NCI-H524 treated with DMSO at 0.1 percent for 48 hours (cell line): ENCODE data around the gene PLCG2.
"Not testable (repeated sequence)": the region's sequence is repeated elsewhere in the genome, so short reads cannot be mapped to it uniquely, and the experiment has no call there.

ENCODE experiments used
- DNase-seq: peaks from one replicate; lab custom pipeline; 2025; lab: John Stamatoyannopoulos, UW

The PLCG2 gene

DNA sequence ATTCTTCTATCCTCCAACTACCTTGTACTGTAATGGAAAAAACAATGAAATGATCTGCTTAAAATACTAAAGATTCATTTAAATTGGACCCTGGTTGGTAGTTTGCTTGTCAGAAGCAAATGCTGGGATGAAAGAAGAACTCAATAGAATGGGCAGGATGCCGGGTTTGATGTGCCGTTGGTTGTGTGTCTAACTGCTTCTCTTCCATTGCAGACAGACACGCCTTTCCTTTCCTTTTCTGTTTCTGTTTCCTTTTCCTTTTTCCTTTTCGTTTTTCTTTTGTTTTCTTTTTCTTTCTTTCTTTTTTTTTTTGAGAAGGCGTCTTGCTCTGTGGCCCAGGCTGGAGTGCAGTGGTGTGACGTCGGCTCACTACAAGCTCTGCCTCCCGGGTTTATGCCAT is 64.6 kb downstream of the PLCG2 start:
- DNase-seq, result no peak

DNA sequence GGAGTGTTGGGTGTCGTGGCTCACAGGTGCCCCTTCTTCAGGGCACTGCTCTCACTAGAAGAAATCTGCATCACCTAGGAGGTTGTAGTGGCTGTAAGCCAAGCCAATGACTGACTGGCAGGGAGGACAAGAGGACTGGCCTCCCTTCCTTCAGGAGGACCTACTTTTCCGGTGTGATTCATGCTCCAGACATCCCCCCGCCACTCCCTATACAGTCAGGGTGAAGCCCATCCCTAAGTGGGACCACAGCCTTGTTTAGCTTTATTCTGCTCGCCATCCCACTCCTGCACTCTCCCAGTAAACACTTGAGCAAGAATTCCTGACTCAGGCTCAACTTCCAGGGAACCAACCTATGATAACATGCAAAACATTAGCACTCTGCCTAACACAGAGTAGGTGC is 67.0 kb downstream of the PLCG2 start:
- no peak for DNase-seq

DNA sequence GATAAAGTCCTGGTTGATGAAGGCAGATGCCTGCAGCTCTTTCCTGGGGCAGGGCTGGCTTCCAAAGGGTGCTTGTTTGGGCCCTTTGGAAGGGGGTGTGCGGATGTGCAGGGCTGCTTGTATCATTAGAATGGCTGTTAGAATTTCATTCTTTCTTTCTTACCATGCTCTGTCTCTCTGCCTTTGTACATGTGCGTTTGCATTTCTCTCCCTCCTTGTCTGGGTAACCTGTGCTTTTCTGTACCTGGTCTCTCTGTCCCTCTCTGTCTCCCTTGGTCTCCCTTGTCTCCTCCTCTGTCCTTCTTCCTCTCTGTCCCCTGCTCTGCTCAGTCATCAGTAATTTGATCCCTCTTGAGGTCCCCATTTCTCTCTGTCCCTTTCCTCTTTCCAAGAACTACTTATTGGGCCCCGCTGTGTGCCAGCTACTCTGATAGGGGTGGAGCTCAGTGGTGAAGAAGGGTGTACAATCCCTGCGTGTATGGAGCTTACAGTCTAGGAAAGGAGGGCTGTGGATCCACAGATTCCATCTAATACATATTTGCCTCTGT is 69.3 kb downstream of the PLCG2 start:
- no peak for DNase-seq

DNA sequence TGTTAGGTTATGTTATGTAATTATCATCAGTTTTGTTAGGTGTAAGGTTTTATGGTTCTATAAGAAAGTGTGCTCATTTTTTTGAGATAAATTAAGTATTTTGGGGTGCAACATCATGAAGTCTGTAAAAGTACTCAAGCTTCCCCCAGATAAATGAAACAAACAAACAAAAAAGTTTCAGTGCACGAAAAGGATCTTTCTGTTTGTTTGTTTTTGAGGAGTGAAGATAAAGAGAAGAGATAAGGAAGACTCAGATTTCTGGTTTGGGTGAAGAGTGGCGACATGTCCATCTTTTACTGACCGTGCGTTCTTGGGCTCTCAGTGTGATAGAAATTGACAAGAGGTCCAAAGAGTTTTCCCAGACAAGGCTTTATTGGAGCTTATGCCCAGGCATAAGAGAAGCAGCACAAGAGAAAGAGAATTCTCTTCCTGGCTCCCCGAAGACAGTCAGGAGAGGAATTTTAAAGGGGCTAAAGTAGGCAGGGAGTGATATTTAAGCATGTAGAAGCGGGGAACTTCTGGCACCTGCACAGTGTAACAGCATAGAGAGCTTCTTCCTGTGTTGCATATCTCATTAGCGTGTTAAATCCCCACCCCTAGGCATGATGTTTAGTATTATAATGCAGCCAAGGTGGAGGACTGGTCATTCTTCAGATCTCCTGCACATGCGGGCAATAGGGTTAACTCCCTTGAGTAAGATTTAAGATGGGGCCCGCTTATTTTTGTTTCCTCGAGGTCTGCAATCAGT is 71.3 kb downstream of the PLCG2 start:
- no peak for DNase-seq

DNA sequence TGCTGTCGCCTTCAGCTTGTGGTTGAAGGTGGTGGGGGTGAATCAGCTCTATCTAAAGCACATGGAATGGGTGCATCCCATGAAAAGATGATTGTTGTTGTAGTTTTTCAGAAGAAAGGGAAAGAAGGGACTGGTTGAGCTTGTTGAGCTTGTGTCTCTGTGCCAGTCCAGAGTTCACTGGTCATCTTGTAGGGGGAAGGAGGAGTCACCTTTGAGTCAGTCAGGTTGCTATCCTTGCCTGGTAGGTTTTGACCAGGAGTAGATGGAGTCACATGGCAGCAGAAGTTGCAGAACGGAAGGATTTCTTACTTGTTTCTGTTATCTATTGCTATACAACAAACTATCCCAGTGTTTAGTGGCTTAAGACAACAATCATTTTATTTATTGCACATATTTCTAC is 73.3 kb downstream of the PLCG2 start:
- DNase-seq, result no peak

DNA sequence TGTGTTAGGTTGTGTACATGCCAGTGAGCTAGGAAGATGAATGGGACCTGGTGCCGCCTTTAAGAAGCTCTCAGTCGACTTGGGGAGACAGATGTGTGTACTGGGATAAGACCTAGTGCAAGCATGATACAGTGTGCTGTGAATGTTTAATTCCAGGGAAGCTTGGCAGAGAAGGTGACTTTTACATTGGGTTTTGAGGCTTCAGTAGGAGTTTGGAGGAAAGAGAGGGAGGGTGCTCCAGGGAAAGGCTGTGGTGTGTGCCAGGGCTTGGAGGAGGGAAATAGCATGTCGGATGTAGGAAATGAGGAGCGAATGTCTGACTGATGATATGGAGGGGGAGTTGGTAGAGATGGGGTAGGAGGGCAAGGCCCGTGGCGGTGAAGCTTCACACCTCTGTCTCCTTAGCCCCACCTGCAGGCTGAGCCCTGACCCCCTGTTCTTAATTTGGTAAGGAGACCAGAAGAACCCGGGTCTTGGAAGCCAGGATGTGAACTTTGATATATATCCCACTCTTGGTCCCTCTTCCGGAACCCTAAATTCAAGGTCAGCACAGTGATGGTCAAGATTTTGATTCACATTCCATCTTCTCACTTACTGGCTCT is 76.6 kb downstream of the PLCG2 start:
- no peak for DNase-seq

DNA sequence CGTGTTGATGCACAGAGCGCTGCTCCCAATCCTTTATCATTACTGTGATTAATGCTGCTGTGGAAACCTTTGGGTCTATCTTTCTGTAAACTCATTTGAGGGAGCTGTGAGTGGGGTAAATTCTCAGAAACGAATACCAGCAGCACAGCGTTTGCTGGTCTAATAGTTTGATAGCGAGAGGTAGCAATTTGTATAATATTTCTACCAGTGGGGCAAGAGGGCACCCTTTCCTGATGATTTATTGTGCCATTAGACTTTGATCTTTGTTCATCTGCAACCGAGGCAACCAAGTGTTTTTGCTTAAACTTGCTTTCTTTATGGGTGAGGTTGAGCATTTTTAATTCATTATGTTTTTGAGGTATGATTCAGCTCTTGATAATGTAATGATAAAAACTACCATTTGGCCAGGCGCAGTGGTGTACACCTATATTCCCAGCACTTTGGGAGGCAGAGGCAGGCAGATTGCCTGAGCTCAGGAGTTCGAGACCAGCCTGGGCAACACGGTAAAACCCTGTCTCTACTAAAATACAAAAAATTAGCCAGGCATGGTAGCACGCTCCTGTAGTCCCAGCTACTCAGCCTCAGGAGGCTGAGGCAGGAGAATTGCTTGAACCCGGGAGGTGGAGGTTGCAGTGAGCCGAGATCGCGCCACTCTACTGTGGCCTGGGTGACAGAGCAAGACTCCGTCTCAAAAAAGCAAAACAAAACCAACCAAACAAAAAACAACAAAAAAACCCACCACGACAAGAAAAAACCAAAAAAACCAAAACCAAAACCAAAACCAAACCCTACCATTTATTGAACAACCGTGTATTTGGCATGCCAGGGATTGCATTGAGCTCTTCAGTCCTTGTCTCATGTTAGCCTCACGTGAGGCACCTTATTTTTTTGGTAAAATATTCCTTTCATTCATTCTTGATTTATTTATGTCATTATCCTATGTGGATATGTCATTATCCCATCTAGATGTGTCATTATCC is 81.5 kb downstream of the PLCG2 start:
- no peak for DNase-seq

DNA sequence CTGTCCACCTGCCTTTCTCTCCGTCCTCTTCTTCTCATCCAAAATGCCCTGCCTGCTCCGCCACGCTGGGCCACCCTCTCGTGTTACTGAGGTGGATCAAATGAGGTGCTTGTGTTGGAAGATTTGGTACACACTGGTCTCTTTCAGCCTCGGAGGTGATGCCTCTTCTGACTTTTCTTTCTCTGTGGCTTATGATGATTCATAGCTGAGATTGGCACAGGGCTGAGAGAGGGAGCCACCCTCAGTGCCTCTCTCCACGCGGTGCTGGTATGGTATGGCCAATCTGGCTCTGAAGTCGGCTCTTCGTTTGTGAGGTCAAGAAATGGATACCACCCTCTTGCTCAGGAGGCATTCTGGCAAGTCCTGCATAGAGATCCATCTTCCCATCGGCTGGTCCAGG is 82.4 kb downstream of the PLCG2 start:
- no peak for DNase-seq

DNA sequence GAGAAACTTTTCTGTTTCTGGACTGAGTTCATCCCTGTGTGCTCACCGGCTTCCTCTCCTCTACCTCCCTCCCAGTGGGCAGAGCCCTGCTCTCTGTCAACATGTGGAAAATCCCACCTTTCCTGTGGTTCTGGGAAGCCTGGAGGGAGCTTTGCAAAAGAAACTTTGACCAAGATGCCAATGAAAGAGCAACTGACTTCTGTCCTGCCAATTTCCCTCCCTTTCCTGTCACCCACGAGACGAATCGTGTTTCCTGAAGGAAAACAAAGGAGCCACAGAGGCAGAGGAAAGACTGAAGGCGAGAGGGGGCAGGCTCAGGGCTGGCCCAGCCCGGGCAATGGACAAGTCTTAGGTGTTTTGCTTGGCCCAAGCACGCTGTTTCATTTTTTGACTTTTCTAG is 82.8 kb downstream of the PLCG2 start:
- no peak for DNase-seq

DNA sequence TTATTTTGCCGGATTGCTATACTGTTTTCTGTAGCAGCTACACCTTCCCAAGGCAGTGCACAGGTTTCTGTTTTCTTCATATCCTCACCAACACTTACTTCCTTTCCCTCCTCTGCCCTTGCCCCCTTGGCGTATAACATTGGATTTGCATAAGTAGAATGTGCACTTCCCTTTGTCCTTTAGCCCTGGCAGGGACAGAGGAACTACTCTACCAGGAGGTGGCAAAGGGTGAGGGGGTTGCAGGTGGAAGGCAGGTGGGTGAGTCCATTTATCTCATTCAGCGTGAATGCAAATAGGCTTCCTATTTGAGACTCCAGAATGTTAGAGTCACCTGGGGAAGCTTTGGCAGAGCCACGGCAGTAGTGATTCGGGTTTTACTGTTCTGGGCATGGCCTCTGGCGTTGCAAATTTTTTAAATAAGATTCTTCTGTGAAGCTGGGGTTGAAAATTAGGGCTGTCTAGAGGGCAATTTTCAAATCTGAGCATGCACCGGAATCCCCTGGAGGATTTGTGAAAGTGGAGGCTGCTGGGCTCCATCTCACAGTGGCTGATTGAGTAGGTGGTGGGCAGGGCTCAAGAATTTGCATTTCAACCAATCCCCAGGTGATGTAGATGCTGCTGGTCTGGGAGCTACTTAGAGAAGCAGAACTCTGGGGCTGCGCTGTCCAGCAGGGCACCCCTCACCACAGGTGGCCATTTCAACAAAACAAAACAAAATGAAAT is 84.7 kb downstream of the PLCG2 start:
- DNase-seq, result no peak

DNA sequence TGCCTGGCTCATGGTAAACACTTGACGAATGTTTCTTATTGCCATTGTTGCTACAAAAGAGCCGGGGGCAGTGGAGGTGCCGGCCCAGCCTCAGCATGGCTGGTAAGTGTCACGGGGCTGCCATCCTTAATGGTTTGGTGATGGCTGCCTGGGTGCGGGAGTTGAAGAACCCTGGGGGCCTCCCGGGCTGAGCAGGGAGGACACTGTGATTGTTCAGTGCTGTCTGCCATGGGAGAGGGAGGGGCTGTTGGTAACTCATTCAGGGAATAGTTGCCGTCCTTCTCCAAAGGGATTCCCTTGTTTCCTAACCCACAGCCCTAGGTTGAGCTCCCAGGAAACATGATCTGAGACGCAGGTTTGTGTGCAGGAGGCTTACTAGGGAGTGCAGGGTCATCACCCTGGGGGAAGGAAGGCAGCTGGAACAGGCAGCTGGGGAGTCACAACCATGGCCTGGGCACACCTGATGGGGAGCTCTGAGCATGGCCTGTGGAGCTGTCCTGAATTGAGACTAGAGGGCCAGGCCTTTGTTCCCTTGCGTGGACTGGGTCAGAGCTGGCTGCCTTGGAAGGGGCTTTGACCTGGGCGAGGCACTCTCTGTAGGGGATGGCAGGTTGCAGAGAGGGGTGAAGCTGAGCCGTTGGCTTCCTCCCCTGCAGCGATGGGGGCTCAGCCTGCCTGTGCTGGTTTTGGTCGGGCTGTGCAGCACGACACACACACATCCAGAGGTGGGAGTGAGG is 85.7 kb downstream of the PLCG2 start:
- DNase-seq, result no peak

DNA sequence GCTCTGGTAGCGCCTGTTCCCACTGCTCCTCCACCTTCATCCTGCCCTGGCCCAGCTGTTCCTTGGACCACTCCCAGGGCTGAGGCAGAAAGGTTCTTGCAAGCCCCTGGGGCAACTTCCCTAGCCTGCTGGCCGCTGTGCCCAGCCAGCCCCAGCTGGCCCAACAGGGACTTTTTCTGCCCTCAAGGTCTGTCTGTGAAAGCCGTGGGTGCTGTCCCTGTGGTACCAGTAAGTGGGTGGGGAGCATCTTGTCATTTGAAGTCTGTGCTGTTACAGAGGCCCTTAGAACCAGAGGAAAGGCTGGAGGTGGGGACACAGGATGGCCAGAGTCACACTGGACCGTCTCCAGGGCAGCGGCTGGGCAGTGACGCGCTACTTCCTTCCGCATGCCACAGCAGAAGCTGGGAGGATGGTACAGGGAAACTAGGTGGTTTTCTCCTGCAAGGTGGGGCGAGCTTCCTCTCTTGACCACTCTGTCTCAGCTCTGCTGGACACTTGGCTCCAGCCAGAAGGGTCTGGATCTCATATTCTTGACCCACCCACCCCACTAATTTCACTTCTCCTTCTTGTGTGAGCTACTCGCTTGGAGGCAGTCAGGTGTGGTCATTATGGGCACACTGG is 87.8 kb downstream of the PLCG2 start:
- DNase-seq, result no peak

DNA sequence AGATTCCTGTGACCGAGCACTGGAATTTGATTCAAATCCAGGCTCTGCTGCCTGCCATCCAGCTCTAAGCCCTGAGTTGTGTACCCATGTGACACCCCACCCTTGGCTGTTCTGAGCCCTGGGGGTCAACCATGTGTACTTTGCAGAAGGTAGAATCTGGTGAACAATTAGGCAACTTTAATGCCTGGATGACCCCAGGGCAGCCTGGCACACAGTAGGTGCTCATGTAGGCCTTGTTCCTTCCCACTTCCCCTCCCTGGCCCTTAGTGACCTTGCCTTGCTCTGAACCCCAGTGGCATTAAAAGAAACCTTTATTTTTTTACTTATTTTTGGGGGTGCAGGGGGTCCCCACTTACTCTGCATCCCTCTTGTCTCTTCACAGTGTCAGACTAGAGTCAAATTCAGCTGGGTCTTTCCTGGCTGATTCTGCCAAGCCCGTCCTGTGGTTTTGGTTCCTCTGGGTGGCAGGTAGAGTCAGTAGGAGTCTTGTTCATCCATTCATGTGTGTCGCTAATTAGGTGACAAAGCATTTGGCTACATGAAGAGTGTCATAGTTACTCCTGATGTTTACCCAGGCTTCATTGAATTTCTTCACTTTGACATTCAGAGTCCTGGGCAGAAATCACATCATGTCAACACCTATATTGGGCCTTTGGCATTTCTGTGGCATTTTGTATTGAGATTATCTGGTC is 89.1 kb downstream of the PLCG2 start:
- DNase-seq, result no peak

DNA sequence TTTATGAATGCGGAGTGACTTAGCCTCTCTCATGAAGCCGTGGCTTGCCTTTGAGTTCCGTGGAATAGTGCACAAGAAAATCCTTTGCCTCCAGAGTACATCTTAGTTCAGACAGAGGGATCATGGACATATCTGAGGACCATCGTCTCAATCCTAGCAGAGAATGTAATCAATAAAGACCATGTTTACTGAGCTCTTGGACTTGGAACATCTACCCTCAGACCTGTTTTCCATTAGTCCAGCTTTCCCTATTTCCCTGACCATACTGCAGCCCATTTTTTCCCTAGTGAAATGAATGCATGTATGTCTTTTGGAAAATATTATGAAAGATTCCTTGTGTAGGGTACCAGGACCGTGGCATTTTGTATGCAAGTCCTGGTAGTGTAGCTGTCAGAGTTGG is 90.2 kb downstream of the PLCG2 start:
- no peak for DNase-seq

DNA sequence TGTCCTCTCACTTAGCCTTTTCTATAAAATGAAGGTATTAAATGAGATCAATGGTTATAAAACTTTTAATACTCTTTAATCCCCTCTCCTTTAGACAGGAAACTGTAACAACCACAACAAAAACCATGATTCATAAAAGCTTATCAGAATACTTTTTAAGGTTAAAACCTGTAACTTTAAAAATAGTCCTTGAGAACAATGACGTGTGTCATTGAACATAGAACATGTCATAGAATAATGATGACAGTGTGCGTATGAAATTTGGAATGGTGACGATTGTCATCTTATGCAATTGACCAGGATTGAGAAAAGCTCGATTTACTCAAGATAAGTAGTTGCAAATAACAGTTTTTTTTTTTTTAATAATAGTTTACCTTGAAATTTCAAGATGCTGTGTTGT is 94.1 kb downstream of the PLCG2 start:
- no peak for DNase-seq

DNA sequence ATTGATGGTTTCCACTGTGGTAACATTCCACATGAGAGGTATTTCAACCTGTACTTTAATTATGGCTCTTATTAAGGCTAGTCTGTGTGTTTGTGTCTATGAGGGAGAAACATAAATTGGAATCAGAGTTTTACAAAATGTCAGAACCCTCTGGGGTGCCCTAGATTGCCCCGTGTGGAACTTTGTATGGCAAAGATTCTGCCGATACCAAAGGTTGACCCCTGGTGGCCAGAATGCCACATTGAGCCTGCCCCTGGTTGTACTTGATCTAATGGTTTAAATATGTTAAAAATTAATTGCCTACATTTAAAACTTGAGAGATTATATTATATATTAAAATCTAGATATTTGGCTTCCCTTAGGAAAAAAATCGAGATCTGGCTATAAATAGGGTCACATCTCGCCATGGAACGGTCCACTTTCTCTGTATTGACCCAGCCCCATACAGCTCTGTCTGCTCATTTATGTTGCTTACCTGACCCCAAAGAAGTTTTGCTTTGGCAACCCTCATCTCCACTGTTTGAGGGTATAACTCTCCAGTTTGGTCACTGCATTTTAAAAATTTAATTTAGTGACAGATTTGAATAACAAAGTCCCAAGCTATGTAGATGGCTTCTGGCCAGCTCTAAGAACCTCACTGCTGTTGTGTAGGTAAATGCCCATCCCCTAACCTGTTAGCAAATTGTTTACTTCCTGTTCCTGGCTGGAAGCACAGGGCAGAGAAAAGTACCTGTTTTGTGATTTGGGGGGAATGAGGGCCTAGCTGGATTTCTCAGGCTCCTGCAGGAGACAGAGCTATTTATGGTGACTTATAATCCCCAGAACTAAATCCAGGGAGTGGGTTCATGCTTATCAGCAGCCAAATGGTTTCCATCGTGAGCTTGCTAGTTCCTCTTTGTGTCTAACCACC is 95.0 kb downstream of the PLCG2 start:
- DNase-seq, result no peak

DNA sequence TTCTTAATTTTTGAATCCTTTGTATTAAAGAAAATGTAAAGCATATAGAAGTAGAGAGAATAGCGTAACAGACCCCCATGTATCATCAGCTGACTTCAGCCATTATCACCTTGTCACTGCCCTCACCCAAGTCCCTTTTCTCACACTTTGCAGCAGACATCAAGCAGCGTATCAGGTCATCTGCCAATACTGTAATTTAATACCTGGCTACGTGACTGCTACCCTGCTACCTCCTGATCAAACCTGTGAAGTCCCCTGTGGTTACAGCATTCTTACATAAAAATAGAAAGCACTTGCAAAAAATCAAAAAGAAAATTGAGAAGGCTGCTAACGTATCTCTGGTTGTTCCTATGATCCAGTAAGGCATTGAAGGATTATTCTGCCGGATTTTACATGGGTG is 96.4 kb downstream of the PLCG2 start:
- no peak for DNase-seq

DNA sequence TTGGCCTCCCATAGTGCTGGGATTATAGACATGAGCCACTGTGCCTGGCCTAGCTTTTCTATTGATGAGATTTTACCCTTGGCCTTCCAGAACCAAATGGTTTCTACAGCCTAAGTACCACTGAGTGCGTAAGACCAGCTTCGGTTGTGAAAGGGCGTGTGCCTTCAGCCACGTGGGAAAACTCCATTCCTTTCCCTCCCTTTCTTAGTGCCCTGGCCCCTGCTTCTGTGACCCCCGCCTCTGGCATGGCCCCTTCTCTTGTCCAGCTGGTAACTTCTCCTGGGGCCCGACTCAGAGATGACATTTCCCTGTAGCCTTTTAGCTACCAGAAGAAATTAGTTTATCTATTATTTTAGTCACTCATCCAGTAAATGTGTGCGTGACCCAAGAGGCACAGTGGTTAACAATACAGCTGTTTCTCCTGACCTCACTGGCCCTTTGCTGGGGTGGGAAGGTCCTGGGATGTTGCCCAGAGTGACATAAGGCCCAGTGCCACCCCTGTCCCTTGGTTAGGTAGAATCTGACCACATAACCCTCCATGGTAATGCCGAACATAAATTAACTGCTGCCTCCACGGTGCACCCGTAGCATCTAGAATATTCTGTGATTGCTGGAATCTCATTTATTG is 97.3 kb downstream of the PLCG2 start:
- no peak for DNase-seq

DNA sequence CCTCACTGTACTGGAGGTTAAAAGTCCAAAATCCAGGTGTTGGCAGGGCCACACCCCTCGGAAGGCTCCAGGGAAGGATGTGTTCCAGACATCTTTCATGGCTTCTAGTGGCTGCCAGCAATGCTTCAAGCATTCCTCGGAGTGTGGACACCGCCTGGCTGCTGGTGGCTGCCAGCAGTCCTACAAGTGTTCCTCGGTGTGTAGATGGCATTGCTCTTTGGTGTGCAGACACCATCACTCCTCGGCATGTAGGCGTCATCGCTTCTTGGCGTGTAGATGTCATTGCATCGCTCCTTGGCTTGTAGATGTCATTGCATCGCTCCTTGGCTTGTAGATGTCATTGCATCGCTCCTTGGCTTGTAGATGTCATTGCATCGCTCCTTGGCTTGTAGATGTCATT is 98.4 kb downstream of the PLCG2 start:
- not testable (repeated sequence) for DNase-seq
